Activated CD4-positive, alpha-beta T cell treated with anti-CD3 and anti-CD28 coated beads for 4 hours (primary cell): Measurements from ENCODE around the gene ZNF100.
"Not testable (repeated sequence)": the region's sequence is repeated elsewhere in the genome, so short reads cannot be mapped to it uniquely, and the experiment has no call there.

Source experiments
- DNase-seq, 2 donors: peaks; one replicate each; pipeline ENCODE4 v3.0.0-alpha.2; 2020

The ZNF100 gene

GRCh38 chr19:21699197-21699596, 68.2 kb downstream of the ZNF100 start:
- DNase-seq, result no peak

GRCh38 chr19:21698215-21698614, 69.2 kb downstream of the ZNF100 start:
- peak in 1 of 2 donors; percentile 4 for DNase-seq

GRCh38 chr19:21697698-21698097, 69.7 kb downstream of the ZNF100 start:
- DNase-seq, result no peak

- no peak for DNase-seq
Observed at GRCh38 chr19:21694171-21694906, 73.0 kb downstream of the ZNF100 start.

GRCh38 chr19:21693399-21693798, 74.0 kb downstream of the ZNF100 start:
- DNase-seq, result no peak

GRCh38 chr19:21691661-21692060, 75.7 kb downstream of the ZNF100 start:
- DNase-seq, result no peak

- no peak for DNase-seq
Observed at GRCh38 chr19:21688464-21688863, 78.9 kb downstream of the ZNF100 start.

GRCh38 chr19:21680671-21681070, 86.7 kb downstream of the ZNF100 start:
- no peak for DNase-seq

- DNase-seq, result no peak
Observed at GRCh38 chr19:21680026-21680425, 87.4 kb downstream of the ZNF100 start.

GRCh38 chr19:21677696-21678418, 89.5 kb downstream of the ZNF100 start:
- DNase-seq, result no peak

- no peak for DNase-seq
Observed at GRCh38 chr19:21674454-21674853, 92.9 kb downstream of the ZNF100 start.

- DNase-seq, result not testable (repeated sequence)
Observed at GRCh38 chr19:21673479-21673878, 93.9 kb downstream of the ZNF100 start.
